Bronchial epithelial cell (primary cell): ENCODE results near the gene HPCAL4. TPM values are rescaled to one million over a fixed set of nuclear protein-coding genes. Genes with fewer than 3 reads are reported as not detected.

Experiments
- DNase-seq: peaks from one replicate; pipeline ENCODE4 v3.0.0-alpha.2; 2010; ENCODE audit warnings: low read depth
- FAIRE-seq: peaks from 2 replicates; lab custom pipeline; 2011; peaks lifted over from hg19 to GRCh38; lab: Jason Lieb, UNC
- H3K27me3 ChIP-seq: 2 replicates; pipeline ENCODE4 v1.5.1; 2011; ENCODE audit warnings: low read length; ENCODE audit not compliant: control insufficient read depth, insufficient read depth
- H3K36me3 ChIP-seq: 2 replicates; pipeline ENCODE4 v1.5.1; 2011; ENCODE audit warnings: low read length; ENCODE audit not compliant: control insufficient read depth, insufficient read depth
- H3K4me3 ChIP-seq: 2 replicates; pipeline ENCODE4 v1.5.1; 2011; ENCODE audit warnings: mild to moderate bottlenecking, low read depth, low read length, control low read depth
- total RNA-seq: library from RNA; depleted of rRNA; stranded (reverse); fragments of >200 nt; gene quantifications from 2 replicates; pipeline ENCODE4 v1.2.1, GENCODE V29; 2014
- TF ChIP-seq, protein P1 (sequence below): IDR thresholded peaks from 2 replicates; pipeline ENCODE4 v1.5.1; 2011; ENCODE audit warnings: mild to moderate bottlenecking, moderate library complexity, low read length, control low read depth, inconsistent platforms; ENCODE audit not compliant: insufficient read depth, severe bottlenecking

HPCAL4 gene
- total RNA-seq, 1 donor from 2014 or later: under 0.01 TPM

DNA sequence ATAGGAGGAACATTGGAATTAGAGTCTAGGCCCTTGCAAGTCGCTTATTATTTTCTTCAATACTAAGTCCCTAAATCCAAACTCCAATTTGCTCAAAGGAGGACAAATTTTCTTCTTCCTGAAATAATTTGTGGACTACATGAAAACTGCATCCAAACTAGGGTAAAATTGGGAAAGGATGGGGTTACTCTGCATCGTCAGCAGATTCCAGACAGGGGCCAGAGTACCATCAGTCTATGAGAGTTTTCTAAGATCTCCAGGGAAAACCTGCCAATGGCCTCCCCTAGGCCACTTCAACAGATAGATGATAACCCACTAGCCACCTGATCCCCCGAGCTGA is 52.3 kb downstream of the HPCAL4 start:
- H3K36me3 ChIP-seq: no peaks in the 10 kb centered on the region
- FAIRE-seq (no peak), DNase-seq (no peak)
- H3K27me3 ChIP-seq: peaks cover 10% of the 10 kb centered on the region
- H3K4me3 ChIP-seq: no peak overlapping the region
- TF ChIP-seq, protein P1, sequence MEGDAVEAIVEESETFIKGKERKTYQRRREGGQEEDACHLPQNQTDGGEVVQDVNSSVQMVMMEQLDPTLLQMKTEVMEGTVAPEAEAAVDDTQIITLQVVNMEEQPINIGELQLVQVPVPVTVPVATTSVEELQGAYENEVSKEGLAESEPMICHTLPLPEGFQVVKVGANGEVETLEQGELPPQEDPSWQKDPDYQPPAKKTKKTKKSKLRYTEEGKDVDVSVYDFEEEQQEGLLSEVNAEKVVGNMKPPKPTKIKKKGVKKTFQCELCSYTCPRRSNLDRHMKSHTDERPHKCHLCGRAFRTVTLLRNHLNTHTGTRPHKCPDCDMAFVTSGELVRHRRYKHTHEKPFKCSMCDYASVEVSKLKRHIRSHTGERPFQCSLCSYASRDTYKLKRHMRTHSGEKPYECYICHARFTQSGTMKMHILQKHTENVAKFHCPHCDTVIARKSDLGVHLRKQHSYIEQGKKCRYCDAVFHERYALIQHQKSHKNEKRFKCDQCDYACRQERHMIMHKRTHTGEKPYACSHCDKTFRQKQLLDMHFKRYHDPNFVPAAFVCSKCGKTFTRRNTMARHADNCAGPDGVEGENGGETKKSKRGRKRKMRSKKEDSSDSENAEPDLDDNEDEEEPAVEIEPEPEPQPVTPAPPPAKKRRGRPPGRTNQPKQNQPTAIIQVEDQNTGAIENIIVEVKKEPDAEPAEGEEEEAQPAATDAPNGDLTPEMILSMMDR: no peak

DNA sequence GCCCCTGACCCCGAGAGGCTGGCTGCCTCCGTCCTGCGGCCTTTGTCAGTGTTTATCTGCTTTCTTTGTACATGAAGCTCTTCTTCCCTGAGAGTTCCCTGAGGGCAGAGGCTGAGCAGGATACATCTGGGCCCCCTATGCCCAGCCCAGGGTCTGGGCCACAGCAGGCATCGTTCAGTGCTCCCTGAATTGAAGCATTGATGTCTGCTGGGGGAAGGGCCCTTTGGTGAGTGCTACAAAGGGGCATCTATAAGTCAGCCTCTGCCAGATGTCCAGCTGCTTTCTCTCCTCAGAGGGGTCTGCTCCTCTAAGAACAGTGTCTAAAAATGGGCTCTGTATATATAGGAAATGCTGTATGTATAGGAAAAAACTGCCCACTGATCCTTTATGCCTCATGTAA is 53.9 kb downstream of the HPCAL4 start:
- TF ChIP-seq, protein P1: no peak
- peaks cover 20% of the 10 kb centered on the region for H3K27me3 ChIP-seq
- H3K4me3 ChIP-seq: no peak overlapping the region
- no peak for DNase-seq
- no peak for FAIRE-seq
- no peaks in the 10 kb centered on the region for H3K36me3 ChIP-seq

DNA sequence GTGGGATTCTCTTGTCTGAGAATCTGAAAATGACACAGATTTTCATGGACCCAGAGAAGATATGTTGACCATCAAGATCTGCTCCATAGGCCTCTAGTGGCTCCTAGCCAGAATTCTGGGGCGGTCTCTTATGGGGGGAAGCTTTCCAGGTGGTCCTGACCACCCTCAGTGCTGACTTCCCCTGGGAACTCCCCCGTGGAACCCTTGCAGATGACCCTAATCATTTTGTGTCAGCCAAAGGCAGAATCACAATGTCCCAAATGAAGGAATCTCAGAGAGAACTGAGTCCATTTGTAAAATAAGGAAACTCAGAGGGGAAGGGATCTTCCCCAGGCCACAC is 55.4 kb downstream of the HPCAL4 start:
- no peaks in the 10 kb centered on the region for H3K36me3 ChIP-seq
- FAIRE-seq (no peak), DNase-seq (no peak)
- H3K4me3 ChIP-seq: no peak overlapping the region
- TF ChIP-seq, protein P1: no peak
- peaks cover 24% of the 10 kb centered on the region for H3K27me3 ChIP-seq

DNA sequence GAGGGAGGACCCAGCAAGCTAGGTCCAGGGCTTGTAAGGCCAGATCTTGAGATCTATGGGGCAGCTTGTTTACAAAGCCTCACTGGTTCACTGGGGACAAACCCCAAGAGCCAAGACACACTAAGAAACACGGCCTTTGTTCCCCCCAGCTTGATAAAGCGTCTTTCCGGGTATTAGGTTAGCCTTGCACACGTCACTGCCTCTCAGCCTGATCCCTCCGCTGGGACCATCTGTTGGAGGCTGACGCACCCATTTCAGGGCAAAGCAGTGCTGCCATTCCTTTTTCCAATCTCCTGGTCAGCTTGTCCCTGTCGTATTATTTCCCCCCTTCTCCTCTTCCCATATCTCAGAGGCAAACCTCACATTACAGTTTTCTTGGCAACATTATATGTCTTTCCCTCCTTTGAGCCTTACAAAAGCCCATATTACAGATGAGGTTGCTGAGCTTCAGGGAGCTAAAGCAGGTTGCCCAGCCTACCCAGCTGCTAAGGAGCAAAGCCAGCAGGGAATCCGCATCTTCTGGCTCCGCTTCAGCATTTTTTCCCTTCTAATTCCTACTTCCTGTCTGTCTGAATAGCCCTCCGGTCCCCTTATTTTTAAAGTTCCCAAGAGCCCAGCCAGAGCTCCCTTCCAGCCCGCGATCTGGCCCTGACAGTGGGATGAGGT is 55.9 kb downstream of the HPCAL4 start:
- DNase-seq: no peak
- FAIRE-seq: no peak
- H3K36me3 ChIP-seq: no peaks in the 10 kb centered on the region
- TF ChIP-seq, protein P1: no peak
- H3K4me3 ChIP-seq: no peak overlapping the region
- H3K27me3 ChIP-seq: peaks cover 28% of the 10 kb centered on the region

DNA sequence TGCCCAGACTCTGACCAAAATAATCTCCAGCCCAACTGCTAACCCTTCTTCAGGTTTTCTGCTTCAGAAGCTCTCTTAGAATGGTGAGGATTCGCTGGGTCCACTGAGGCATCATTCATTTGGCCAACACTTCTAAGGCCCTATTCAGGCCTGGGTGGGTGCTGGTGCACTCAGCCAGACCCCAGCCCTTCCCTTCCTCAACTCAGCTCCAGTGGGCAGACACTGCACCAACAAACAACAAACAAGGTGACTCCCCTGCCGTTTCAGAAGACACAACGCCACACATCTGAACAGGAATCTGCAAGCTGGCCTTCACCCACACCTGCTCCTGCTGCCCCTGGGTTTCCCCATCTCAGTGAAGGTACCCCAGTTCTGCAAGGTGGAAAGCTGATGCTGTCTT is 57.8 kb downstream of the HPCAL4 start:
- DNase-seq (no peak), FAIRE-seq (no peak)
- no peaks in the 10 kb centered on the region for H3K36me3 ChIP-seq
- H3K27me3 ChIP-seq: peaks cover 29% of the 10 kb centered on the region
- TF ChIP-seq, protein P1: no peak
- no peak overlapping the region for H3K4me3 ChIP-seq
